Pons (tissue), 1 donor: ENCODE data around the gene SMARCA2.

Experiments used
- DNase-seq: peaks from one replicate; pipeline ENCODE4 v3.0.0-alpha.2; 2016; ENCODE audit warnings: low spot score

The SMARCA2 gene

GRCh38 chr9:2015581-2016407 lies 647 bp downstream of the SMARCA2 start:
- peak; percentile 52 for DNase-seq

GRCh38 chr9:2016408-2017330 lies 1.5 kb downstream of the SMARCA2 start:
- peak; percentile 77 for DNase-seq

- DNase-seq = peak; percentile 77
These were observed 2.4 kb downstream of the SMARCA2 start for GRCh38 chr9:2017331-2018161.

- peak; percentile 53 for DNase-seq
These were observed 3.1 kb downstream of the SMARCA2 start for GRCh38 chr9:2018162-2018643.

- no peak for DNase-seq
These were observed 3.8 kb downstream of the SMARCA2 start for GRCh38 chr9:2018764-2019558.

GRCh38 chr9:2019723-2020122 lies 4.6 kb downstream of the SMARCA2 start:
- DNase-seq = no peak

- no peak for DNase-seq
These were observed 6.6 kb downstream of the SMARCA2 start for GRCh38 chr9:2021731-2022130.

- DNase-seq = no peak
These were observed 7.4 kb downstream of the SMARCA2 start for GRCh38 chr9:2022560-2022959.

- no peak for DNase-seq
These were observed 7.9 kb downstream of the SMARCA2 start for GRCh38 chr9:2023042-2023441.

- peak; percentile 29 for DNase-seq
These were observed 8.4 kb downstream of the SMARCA2 start for GRCh38 chr9:2023532-2023931.

- DNase-seq = no peak
These were observed 10.0 kb downstream of the SMARCA2 start for GRCh38 chr9:2024888-2025782.

- DNase-seq = no peak
These were observed 11.3 kb downstream of the SMARCA2 start for GRCh38 chr9:2026220-2026997.

GRCh38 chr9:2027543-2028160 lies 12.5 kb downstream of the SMARCA2 start:
- DNase-seq = no peak

- DNase-seq = no peak
These were observed 13.7 kb downstream of the SMARCA2 start for GRCh38 chr9:2028888-2029287.

GRCh38 chr9:2029666-2030170 lies 14.6 kb downstream of the SMARCA2 start:
- DNase-seq = no peak

- no peak for DNase-seq
These were observed 17.1 kb downstream of the SMARCA2 start for GRCh38 chr9:2032234-2032633.

- no peak for DNase-seq
These were observed 21.7 kb downstream of the SMARCA2 start for GRCh38 chr9:2036844-2037243.
